Stimulated activated CD4-positive, alpha-beta T cell treated with anti-CD3 and anti-CD28 coated beads, Interleukin-15, amount 100 ng/mL, for 48 hours (primary cell): ENCODE results near the gene KRT35.
"Not testable (repeated sequence)": the region's sequence is repeated elsewhere in the genome, so short reads cannot be mapped to it uniquely, and the experiment has no call there.

ENCODE experiments used
- DNase-seq, 2 donors: peaks; one replicate each; pipeline ENCODE4 v3.0.0-alpha.2; 2020; ENCODE audit warnings: low read depth in 2 of 2

KRT35 gene

DNA sequence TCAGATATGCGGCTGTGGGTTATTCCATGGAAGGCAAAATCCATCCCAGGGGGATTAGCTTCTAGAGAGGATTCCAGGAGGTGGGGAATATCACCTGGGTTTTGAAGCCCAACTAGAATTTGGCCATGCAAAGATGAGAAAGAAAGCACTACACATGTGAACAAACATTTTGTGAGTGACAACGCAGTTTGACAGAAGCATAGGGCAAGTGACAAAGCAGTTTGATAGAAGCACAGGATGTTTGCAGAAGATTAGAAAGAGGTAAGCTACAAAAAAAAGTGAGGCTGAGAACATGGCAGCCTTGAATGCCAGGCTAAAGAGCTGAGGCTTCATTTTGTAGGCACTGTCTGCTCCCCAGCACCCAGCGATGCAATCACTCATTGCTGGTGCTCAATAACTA, 27.9 kb downstream of the KRT35 start:
- no peak for DNase-seq

DNA sequence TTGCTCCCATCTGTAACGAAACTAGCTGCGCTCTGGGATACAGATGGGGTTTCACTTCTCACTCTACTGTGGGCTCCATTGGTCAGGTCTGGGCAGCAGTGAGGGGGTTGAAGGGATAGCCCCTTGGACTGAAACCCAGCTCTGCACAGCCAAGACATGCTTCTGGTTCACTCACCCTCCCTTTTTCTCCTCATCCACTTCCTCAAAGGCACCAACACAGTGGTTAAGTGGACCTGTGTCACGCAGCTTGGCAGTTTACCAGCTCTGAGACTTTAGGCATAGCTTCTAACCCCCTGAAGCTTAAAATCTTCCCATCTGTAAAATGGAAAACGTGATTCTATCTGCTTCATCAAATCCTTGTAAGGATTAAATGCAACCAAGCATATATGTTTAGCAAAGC, 28.7 kb downstream of the KRT35 start:
- no peak for DNase-seq

DNA sequence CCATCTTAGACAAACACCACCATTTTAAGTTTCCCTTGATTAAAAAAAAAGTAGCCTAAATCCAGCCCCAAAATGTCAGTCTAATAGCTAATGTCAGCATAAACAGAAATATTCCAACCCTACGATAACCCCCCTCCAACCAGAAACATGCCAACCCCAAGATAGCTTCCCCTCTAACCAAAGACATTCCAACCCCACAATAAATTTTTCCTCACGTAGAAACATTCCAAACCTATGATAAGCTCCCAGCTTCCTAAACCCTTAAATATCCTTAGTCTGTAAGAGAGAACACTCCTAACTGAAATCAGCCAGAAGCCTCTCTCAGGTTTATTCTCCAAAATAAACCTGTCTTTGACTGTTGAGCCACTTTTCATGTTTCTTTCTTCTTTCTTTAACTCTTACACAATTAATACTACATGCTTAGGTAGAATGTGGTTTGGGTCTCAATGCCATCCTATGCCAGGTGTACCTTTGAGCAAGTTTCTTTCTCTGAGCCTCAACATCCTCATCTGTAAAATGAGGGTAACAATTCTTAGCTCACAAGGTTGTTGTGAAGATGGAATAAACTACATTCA, 29.7 kb downstream of the KRT35 start:
- no peak for DNase-seq

- no peak for DNase-seq
Measured at GRCh38 chr17:41449008-41449407, 31.9 kb downstream of the KRT35 start.

- DNase-seq = no peak
Measured at GRCh38 chr17:41448506-41448905, 32.4 kb downstream of the KRT35 start.

DNA sequence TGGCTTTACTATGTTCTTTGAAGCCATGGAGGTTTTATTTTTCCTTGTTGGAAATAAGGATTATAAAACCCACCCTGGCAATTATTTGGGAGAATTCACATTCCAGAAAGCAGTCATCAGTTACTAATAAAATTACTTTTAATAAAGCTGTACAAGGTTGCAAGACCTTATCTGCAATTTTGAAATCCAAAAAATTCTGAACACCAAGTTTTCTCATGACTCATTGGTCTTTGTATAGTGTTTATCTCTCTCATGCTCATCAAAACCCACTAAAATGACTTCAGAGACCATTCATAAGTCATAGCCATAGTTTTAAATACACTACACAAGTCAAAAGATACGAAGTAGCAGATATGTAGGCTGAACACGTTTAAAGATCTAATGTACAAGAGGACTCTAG, 34.1 kb downstream of the KRT35 start:
- DNase-seq = no peak

DNA sequence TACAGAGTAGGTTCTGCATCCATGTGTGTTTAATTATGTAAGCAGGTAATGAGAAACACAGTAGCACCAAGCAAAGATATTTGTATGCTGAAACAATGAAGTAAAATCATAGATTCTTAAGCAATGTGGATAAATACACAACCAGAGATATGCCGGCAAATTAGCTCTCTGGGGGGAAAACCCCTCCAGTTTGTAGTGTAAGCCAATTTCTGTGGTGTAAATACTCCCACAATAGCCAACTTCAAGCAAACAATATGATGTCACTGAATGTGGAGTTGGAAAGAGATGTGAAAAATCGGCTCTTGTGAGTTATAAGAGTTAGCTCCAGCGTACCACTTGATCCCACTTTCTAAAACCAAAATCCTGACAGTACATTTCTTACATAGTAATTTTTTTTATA, 36.3 kb downstream of the KRT35 start:
- no peak for DNase-seq

GRCh38 chr17:41444186-41444585, 36.8 kb downstream of the KRT35 start:
- DNase-seq = no peak

GRCh38 chr17:41442739-41443138, 38.2 kb downstream of the KRT35 start:
- no peak for DNase-seq

- no peak for DNase-seq
Measured at GRCh38 chr17:41440531-41441033, 40.4 kb downstream of the KRT35 start, which contains the start of gene KRT38. Gene KRT38 (minus strand): TSS chr17:41440983. CDS start chr17:41440921, 62 bp downstream.

- DNase-seq = no peak
Measured at GRCh38 chr17:41439375-41439774, 41.6 kb downstream of the KRT35 start.

DNA sequence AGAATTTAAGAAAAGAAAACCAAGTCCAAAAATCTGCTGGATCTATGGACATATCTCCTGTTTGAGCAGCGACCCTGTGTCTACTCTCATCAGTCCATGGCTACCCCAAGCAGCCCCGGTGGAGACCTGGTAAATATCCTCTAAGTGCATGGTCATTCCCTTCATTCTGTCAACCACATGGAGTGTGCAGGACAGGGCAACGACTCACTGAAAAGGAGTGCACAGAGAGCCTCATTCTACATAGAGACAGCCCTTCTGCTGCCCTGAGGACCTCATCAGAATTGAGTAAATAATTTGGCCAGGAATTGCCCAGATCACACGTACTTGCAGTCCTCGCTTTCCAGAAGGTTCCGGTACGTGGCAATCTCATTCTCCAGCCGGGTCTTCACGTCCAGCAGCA, 43.2 kb downstream of the KRT35 start:
- DNase-seq = no peak

DNA sequence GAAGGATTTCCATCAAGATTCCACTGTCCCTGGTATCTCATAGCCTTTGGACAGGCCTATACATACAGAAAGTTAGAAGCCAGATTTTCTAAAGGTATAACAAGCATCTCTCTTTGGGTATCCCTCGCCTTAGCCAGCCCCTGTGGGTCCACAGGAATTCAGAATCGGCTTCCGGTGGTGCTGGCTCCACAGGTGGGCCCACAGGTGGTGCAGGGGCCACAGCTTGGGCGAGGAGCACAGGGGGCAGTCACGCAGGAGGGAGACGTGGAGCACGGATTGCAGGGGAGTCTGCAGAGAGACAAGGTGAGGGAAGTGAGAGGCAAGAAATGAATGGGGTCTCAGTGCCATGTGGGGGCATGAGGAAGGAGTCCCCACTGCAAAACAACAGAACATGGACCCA, 43.7 kb downstream of the KRT35 start:
- DNase-seq = no peak

DNA sequence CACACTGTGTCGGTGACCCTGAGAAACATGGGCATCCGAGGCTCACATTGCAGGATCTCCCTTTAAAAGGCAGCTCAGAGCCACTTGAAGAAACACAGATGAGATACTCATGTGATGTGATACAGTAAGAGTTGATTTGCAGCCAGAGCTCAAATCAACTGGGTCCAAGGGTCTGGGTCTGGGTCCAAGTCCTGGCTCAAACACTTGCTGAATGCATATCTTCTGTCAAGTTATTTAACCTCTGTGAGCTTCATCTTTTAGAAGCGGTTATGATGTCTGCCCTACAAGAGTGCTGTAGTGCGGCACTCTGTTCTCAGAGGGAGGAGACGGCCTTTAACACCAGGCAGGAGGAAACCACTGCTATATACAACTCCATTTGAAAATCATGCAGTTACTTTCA, 46.5 kb downstream of the KRT35 start:
- no peak for DNase-seq

- DNase-seq = no peak
Measured at GRCh38 chr17:41434005-41434404, 46.9 kb downstream of the KRT35 start.

DNA sequence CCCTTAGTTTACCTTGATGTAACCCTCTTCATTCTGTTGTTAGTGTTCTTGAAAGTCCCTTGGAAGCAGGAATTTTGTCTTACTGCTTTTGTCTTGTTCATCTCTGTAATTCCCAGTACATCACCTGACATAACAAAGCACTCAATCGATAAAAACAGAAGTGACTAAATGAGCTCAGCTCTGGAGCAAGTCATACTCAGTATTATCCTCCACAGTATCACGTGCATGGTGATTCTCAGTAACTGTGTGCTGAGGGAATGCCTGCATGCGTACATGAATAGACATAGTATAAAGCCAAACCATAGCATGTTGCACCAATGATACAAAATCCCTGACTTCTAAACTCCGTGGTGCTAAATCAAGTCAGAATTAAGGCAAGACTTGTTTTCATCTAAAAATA, 47.4 kb downstream of the KRT35 start:
- no peak for DNase-seq

DNA sequence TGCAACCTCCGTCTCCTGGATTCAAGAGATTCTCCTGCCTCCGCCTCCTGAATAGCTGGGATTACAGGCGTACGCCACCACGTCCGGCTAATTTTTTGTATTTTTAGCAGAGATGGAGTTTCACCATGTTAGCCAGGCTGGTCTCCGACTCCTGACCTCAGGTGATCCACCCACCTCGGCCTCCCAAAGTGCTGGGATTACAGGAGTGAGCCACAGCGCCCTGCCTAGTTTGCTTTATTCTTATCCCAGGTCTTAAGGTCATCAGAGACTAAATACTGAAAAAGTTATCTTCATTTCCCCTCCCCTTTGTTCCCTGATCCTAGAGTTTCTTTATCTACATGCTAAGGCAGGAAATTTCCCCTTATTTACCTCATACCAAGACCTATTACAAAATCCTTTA, 50.6 kb downstream of the KRT35 start:
- not testable (repeated sequence) for DNase-seq

DNA sequence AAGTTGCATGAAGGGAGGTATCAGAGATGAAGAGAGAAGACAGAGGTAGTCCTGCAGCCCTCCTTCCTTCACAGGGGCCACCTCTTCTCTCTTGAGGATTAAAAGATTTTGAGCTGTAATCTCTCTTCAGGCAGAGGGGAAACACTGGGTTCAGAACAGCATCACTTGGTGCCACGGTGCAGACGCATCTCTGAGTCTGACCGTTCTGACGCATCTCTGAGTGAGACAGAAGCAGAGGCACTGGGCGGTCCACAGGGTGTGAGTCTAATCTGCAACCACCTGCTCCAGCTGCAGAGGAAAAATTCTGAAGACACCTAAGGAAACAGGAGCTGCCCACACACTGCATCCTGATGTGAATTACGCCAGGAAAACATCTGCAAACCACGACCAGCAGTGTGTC, 51.3 kb downstream of the KRT35 start:
- DNase-seq = no peak

DNA sequence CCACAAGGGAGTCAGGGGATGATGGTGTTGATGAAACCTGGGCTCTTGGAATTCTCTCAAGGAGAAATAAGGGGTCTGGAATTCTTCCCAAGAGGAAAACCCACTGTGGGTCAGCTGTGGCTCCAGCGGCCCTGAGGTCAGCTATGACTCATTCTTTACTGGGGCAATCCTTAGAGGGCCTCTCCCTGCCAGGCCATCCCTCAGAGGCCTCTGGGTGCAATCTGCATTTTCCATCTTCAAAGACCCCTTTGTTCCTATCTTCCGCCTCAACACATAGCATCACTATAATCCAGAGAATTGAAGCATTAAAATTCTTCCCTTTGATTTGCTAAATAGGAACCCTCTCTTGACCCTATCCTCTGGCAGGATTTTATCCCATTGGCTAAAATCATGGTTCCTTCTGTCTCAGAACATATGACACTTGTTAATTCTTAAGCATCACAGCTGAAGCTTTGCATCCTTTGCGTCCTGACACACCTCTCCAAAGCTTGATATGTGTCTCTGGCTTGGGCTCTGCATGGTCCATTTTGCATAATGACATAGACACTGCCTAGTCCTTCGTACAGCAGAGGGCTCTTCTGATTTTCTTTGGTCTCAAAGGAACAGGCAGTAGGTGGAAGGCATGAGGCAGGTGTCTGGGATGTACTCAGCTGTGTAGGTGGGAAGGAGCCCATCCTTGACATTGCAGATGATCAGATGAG, 52.2 kb downstream of the KRT35 start:
- DNase-seq = no peak
